SK-N-SH (cell line): ENCODE measurements around the gene SLC25A2. TPM values are rescaled to one million over a fixed set of nuclear protein-coding genes. Genes with fewer than 3 reads are reported as not detected.

Source experiments
- CTCF ChIA-PET: fragments of 300-600, 350-600 bp; formaldehyde crosslinking; extraction: SDS; loops from one replicate; lab custom pipeline; 2021; lab: Yijun Ruan, JAX
- POLR2A ChIA-PET: fragments of 350-600 bp; sonication (Branson Sonifier 250); formaldehyde crosslinking; extraction: SDS; loops from one replicate; lab custom pipeline; 2020; ENCODE audit warnings: antibody characterized with exemption, inconsistent platforms; lab: Yijun Ruan, JAX
- DNase-seq: peaks from one replicate; pipeline ENCODE4 v3.0.0; 2012
- H2AFZ ChIP-seq: fragments of 200-600 bp; sonication (generic); 2 replicates; pipeline ENCODE4 v1.8.1; 2016; ENCODE audit warnings: antibody characterized with exemption, mild to moderate bottlenecking, low read depth
- H3F3A ChIP-seq: fragments of 200-600 bp; sonication (generic); replicated peaks from 2 replicates; pipeline ENCODE3; 2016; ENCODE audit warnings: antibody characterized with exemption, mild to moderate bottlenecking; ENCODE audit not compliant: insufficient read depth
- H3K27ac ChIP-seq, 2 experiments: fragments of 200-500 bp in 1 of 2; fragments of 200-600 bp in 1 of 2; sonication (Bioruptor generic) in 1 of 2; sonication (generic), shearing (Covaris generic) in 1 of 2; 2 replicates each; pipeline versions ENCODE4 v1.5.1 to v1.6.1; 2014 to 2016; ENCODE audit warnings: low read depth in 2 of 2, inconsistent platforms in 1 of 2, low read length in 1 of 2, mild to moderate bottlenecking in 1 of 2, mixed read lengths in 1 of 2
- H3K27me3 ChIP-seq: fragments of 200-600 bp; sonication (generic), shearing (Covaris generic); 2 replicates; pipeline ENCODE4 v1.6.1; 2016; ENCODE audit warnings: mixed run types; ENCODE audit not compliant: insufficient read depth
- H3K36me3 ChIP-seq, 2 experiments: fragments of 200-500 bp in 1 of 2; fragments of 200-600 bp in 1 of 2; sonication (Bioruptor generic) in 1 of 2; sonication (generic) in 1 of 2; replicated peaks in 1 of 2; 2 replicates each; pipeline versions ENCODE3 to v1.5.1; 2014 to 2016; ENCODE audit warnings: low read length in 1 of 2, mild to moderate bottlenecking in 1 of 2; ENCODE audit not compliant: insufficient read depth in 2 of 2, control insufficient read depth in 1 of 2
- H3K4me1 ChIP-seq, 2 experiments: fragments of 200-500 bp in 1 of 2; fragments of 200-600 bp in 1 of 2; sonication (Bioruptor generic) in 1 of 2; sonication (generic), shearing (Covaris generic) in 1 of 2; 2 replicates each; pipeline versions ENCODE4 v1.5.1 to v1.6.1; 2014 to 2016; ENCODE audit warnings: low read depth in 1 of 2, low read length in 1 of 2, mixed run types in 1 of 2; ENCODE audit not compliant: insufficient read depth in 2 of 2, control insufficient read depth in 1 of 2
- H3K4me2 ChIP-seq: fragments of 200-600 bp; sonication (generic), shearing (Covaris generic); 2 replicates; pipeline ENCODE4 v1.6.1; 2017; ENCODE audit warnings: mixed run types
- H3K4me3 ChIP-seq, 2 experiments: fragments of 200-500 bp in 1 of 2; fragments of 200-600 bp in 1 of 2; sonication (Bioruptor generic) in 1 of 2; sonication (generic), shearing (Covaris generic) in 1 of 2; 2 replicates each; pipeline versions ENCODE4 v1.5.1 to v1.8.1; 2014 to 2016; ENCODE audit warnings: low read depth in 2 of 2, inconsistent platforms in 1 of 2, low read length in 1 of 2, mild to moderate bottlenecking in 1 of 2, mixed read lengths in 1 of 2, moderate library complexity in 1 of 2
- H3K79me2 ChIP-seq: fragments of 200-600 bp; sonication (generic); 2 replicates; pipeline ENCODE4 v1.8.1; 2017; ENCODE audit warnings: mild to moderate bottlenecking; ENCODE audit not compliant: insufficient read depth
- H3K9ac ChIP-seq: fragments of 200-600 bp; sonication (generic); 2 replicates; pipeline ENCODE4 v1.6.1; 2017; ENCODE audit warnings: mixed run types
- H3K9me2 ChIP-seq: fragments of 200-600 bp; sonication (generic); 2 replicates; pipeline ENCODE4 v1.6.1; 2017; ENCODE audit warnings: mixed run types
- H3K9me3 ChIP-seq: fragments of 200-600 bp; sonication (generic); 2 replicates; pipeline ENCODE4 v1.6.1; 2017; ENCODE audit warnings: mixed run types, mild to moderate bottlenecking, moderate library complexity
- H4K20me1 ChIP-seq: fragments of 200-600 bp; sonication (generic); 2 replicates; pipeline ENCODE4 v1.6.1; 2017; ENCODE audit warnings: mild to moderate bottlenecking, mixed run types; ENCODE audit not compliant: insufficient read depth
- ELF1 ChIP-seq: IDR thresholded peaks from 2 replicates; pipeline ENCODE4 v1.4.0; 2012
- EZH2phosphoT487 ChIP-seq: fragments of 200-600 bp; sonication (generic); IDR thresholded peaks from 2 replicates; pipeline ENCODE4 v1.6.1; 2017; ENCODE audit warnings: low read depth, mixed run types, mild to moderate bottlenecking, antibody characterized with exemption, moderate library complexity, borderline replicate concordance
- FOSL2 ChIP-seq: IDR thresholded peaks from 2 replicates; pipeline ENCODE4 v1.4.0; 2012; ENCODE audit warnings: low read depth, mild to moderate bottlenecking, moderate library complexity, borderline replicate concordance
- FOXJ3 ChIP-seq: sonication (generic); formaldehyde crosslinking; IDR thresholded peaks from 2 replicates; pipeline ENCODE4 v1.5.1; 2020; ENCODE audit warnings: mild to moderate bottlenecking, missing genetic modification reagents
- FOXM1 ChIP-seq: IDR thresholded peaks from 2 replicates; pipeline ENCODE4 v1.4.0; 2012; ENCODE audit warnings: low read depth, mild to moderate bottlenecking
- GABPA ChIP-seq: IDR thresholded peaks from 2 replicates; pipeline ENCODE4 v1.4.0; 2012; ENCODE audit warnings: low read depth, mild to moderate bottlenecking
- GATA2 ChIP-seq: sonication (generic); formaldehyde crosslinking; IDR thresholded peaks from 2 replicates; pipeline ENCODE4 v1.5.0; 2020; ENCODE audit warnings: mild to moderate bottlenecking, missing genetic modification reagents
- MEF2A ChIP-seq: IDR thresholded peaks from 2 replicates; pipeline ENCODE4 v1.4.0; 2012; ENCODE audit warnings: low read depth, borderline replicate concordance
- MXI1 ChIP-seq: IDR thresholded peaks from 2 replicates; pipeline ENCODE4 v1.6.1; 2012; ENCODE audit warnings: mild to moderate bottlenecking, low read depth, low read length, improper control_type of control experiment
- NFIC ChIP-seq: IDR thresholded peaks from 2 replicates; pipeline ENCODE4 v1.4.0; 2012; ENCODE audit warnings: borderline replicate concordance
- RAD21 ChIP-seq: IDR thresholded peaks from 2 replicates; pipeline ENCODE4 v1.6.1; 2012; ENCODE audit warnings: mild to moderate bottlenecking, low read length
- RXRA ChIP-seq: IDR thresholded peaks from 2 replicates; pipeline ENCODE4 v1.4.0; 2012; ENCODE audit warnings: low read depth, mild to moderate bottlenecking, borderline replicate concordance
- SMC3 ChIP-seq: IDR thresholded peaks from 2 replicates; pipeline ENCODE4 v1.6.1; 2012; ENCODE audit warnings: low read depth, low read length, improper control_type of control experiment
- TAF1 ChIP-seq: IDR thresholded peaks from 2 replicates; pipeline ENCODE4 v1.6.1; 2012; ENCODE audit warnings: low read depth, mild to moderate bottlenecking, low read length, moderate library complexity, borderline replicate concordance
- TCF12 ChIP-seq: IDR thresholded peaks from 2 replicates; pipeline ENCODE4 v1.4.0; 2012
- TEAD4 ChIP-seq: IDR thresholded peaks from 2 replicates; pipeline ENCODE4 v1.4.0; 2012; ENCODE audit warnings: mild to moderate bottlenecking, borderline replicate concordance; ENCODE audit not compliant: insufficient read depth
- USF1 ChIP-seq: IDR thresholded peaks from 2 replicates; pipeline ENCODE4 v1.4.0; 2012; ENCODE audit warnings: low read depth, borderline replicate concordance
- ZBTB33 ChIP-seq: IDR thresholded peaks from 2 replicates; pipeline ENCODE4 v1.4.0; 2012; ENCODE audit warnings: low read depth, borderline replicate concordance
- WGBS: methylation state at CpG from one replicate; pipeline ENCODE4 v1.1.6; 2017; ENCODE audit warnings: low lambda C conversion rate; 5-methylcytosine and 5-hydroxymethylcytosine counted together
- polyA plus RNA-seq, 3 experiments: library from polyadenylated mRNA; depleted of rRNA; stranded (reverse); fragments of >200 nt; gene quantifications; 2 replicates each; pipeline ENCODE4 v1.2.3, GENCODE V29; 2012
- TF ChIP-seq, protein P1 (sequence below): IDR thresholded peaks from 2 replicates; pipeline ENCODE4 v1.6.1; 2012; ENCODE audit warnings: mild to moderate bottlenecking, low read depth, low read length, moderate library complexity

The SLC25A2 gene
- polyA plus RNA-seq, 1 of the 3 experiments (the other 2 are of a cell fraction): not detected

DNA sequence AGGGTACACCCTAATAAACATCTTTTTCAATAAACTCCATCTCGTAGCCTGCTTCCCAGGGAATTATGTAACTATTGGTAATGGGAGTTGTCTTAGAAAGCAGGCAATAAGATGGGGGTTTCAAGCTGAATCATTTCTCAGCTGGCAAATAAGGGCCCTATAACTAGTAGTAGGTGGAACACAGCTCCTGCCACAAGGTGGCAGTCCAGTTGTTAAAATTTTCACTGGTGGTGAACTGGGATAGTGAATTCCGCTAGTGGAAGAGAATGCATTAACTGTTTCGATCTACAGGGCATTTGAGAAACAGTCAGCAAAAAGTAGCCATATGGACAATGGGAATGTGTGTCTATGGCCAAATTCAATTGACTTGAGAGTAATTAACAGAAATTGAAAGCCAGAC is 30.9 kb downstream of the SLC25A2 start:
- Histone ChIP-seq H3K27ac (no peak overlapping the region), H3K9me3 (no peaks in the 10 kb centered on the region), H4K20me1 (no peaks in the 10 kb centered on the region), H3K9me2 (no peaks in the 10 kb centered on the region), H3K27me3 (no peaks in the 10 kb centered on the region), H3F3A (no peaks in the 10 kb centered on the region), H3K4me1 (no peaks in the 10 kb centered on the region), H3K9ac (no peak overlapping the region), H2AFZ (no peak overlapping the region), H3K4me2 (no peak overlapping the region), H3K79me2 (no peaks in the 10 kb centered on the region), H3K4me3 (no peak overlapping the region), H3K36me3 (no peaks in the 10 kb centered on the region)
- ChIA-PET CTCF (interaction anchor here (0.6 to 1.8 kb wide), 8 partner anchors 21 to 294 kb away, joined by 3 to 8 read pairs (median 3); partner anchors contain the start of genes PCDHB14 and PCDHB4), POLR2A (no interaction called here)
- no peak for DNase-seq
- no peak for TF ChIP-seq USF1
- no peak for TF ChIP-seq RAD21
- TF ChIP-seq ZBTB33: no peak
- TF ChIP-seq NFIC: no peak
- TF ChIP-seq TCF12: no peak
- no peak for TF ChIP-seq EZH2phosphoT487
- no peak for TF ChIP-seq FOXJ3
- TF ChIP-seq FOXM1: no peak
- no peak for TF ChIP-seq MXI1
- no peak for TF ChIP-seq TEAD4
- no peak for TF ChIP-seq SMC3
- 23% methylated on average over 3 of the region's 3 CpGs for WGBS

- no peaks in the 10 kb centered on the region for H3F3A ChIP-seq
- no peaks in the 10 kb centered on the region for H3K36me3 ChIP-seq
- no peak overlapping the region for H3K4me2 ChIP-seq
- no peak overlapping the region for H2AFZ ChIP-seq
- H3K4me3 ChIP-seq: no peak overlapping the region
- DNase-seq: no peak
- POLR2A ChIA-PET: no interaction called here
- H4K20me1 ChIP-seq: no peaks in the 10 kb centered on the region
- 90% methylated on average over 4 of the region's 4 CpGs for WGBS
- no peaks in the 10 kb centered on the region for H3K27me3 ChIP-seq
- no peaks in the 10 kb centered on the region for H3K79me2 ChIP-seq
- no peaks in the 10 kb centered on the region for H3K4me1 ChIP-seq
- H3K9me2 ChIP-seq: no peaks in the 10 kb centered on the region
- no peak overlapping the region for H3K9ac ChIP-seq
- peaks cover 8% of the 10 kb centered on the region for H3K9me3 ChIP-seq
- H3K27ac ChIP-seq: no peak overlapping the region
- CTCF ChIA-PET: no interaction called here
- no peak for TF ChIP-seq GABPA
- TF ChIP-seq TAF1: no peak
- TF ChIP-seq FOXJ3: no peak
- TF ChIP-seq MEF2A: no peak
- TF ChIP-seq FOSL2: no peak
- no peak for TF ChIP-seq ELF1
- TF ChIP-seq GATA2 (CRISPR knock-in tag): no peak
- no peak for TF ChIP-seq USF1
- TF ChIP-seq, protein P1, sequence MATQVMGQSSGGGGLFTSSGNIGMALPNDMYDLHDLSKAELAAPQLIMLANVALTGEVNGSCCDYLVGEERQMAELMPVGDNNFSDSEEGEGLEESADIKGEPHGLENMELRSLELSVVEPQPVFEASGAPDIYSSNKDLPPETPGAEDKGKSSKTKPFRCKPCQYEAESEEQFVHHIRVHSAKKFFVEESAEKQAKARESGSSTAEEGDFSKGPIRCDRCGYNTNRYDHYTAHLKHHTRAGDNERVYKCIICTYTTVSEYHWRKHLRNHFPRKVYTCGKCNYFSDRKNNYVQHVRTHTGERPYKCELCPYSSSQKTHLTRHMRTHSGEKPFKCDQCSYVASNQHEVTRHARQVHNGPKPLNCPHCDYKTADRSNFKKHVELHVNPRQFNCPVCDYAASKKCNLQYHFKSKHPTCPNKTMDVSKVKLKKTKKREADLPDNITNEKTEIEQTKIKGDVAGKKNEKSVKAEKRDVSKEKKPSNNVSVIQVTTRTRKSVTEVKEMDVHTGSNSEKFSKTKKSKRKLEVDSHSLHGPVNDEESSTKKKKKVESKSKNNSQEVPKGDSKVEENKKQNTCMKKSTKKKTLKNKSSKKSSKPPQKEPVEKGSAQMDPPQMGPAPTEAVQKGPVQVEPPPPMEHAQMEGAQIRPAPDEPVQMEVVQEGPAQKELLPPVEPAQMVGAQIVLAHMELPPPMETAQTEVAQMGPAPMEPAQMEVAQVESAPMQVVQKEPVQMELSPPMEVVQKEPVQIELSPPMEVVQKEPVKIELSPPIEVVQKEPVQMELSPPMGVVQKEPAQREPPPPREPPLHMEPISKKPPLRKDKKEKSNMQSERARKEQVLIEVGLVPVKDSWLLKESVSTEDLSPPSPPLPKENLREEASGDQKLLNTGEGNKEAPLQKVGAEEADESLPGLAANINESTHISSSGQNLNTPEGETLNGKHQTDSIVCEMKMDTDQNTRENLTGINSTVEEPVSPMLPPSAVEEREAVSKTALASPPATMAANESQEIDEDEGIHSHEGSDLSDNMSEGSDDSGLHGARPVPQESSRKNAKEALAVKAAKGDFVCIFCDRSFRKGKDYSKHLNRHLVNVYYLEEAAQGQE: no peak
- no peak for TF ChIP-seq EZH2phosphoT487
- no peak for TF ChIP-seq RXRA
- no peak for TF ChIP-seq RAD21
- no peak for TF ChIP-seq ZBTB33
- no peak for TF ChIP-seq TEAD4
Observed at GRCh38 chr5:141269195-141269594, 34.7 kb downstream of the SLC25A2 start.
